OCI-LY1 (cell line): ENCODE results near the gene CSNK1G2.

Source experiments
- H2AFZ ChIP-seq: fragments of 200-600 bp; sonication (generic), shearing (Covaris generic); 2 replicates; pipeline ENCODE4 v1.6.0; 2014; ENCODE audit warnings: antibody characterized with exemption, mild to moderate bottlenecking, low read length
- H3F3A ChIP-seq: fragments of 200-600 bp; sonication (generic), shearing (Covaris generic); 2 replicates; pipeline ENCODE4 v1.6.0; 2014; ENCODE audit warnings: mild to moderate bottlenecking, antibody characterized with exemption, low read length, moderate library complexity; ENCODE audit not compliant: insufficient read depth
- H3K27ac ChIP-seq: fragments of 200-600 bp; sonication (generic); 2 replicates; pipeline ENCODE4 v1.5.1; 2014; ENCODE audit warnings: low read length, mixed run types, mild to moderate bottlenecking, low read depth; ENCODE audit not compliant: poor library complexity, severe bottlenecking
- H3K27me3 ChIP-seq: fragments of 200-600 bp; sonication (generic); 2 replicates; pipeline ENCODE4 v1.6.0; 2014; ENCODE audit warnings: antibody characterized with exemption, mild to moderate bottlenecking, low read length, moderate library complexity; ENCODE audit not compliant: insufficient read depth
- H3K36me3 ChIP-seq: fragments of 200-600 bp; sonication (generic); 2 replicates; pipeline ENCODE4 v1.6.1; 2014; ENCODE audit warnings: mild to moderate bottlenecking, antibody characterized with exemption, low read length, moderate library complexity, mixed read lengths; ENCODE audit not compliant: insufficient read depth
- H3K4me1 ChIP-seq: fragments of 200-600 bp; sonication (generic); 2 replicates; pipeline ENCODE4 v1.5.1; 2014; ENCODE audit warnings: mild to moderate bottlenecking, low read length, moderate library complexity; ENCODE audit not compliant: insufficient read depth, severe bottlenecking
- H3K4me2 ChIP-seq: fragments of 200-600 bp; sonication (generic), shearing (Covaris generic); 2 replicates; pipeline ENCODE4 v1.6.1; 2014; ENCODE audit warnings: low read length
- H3K4me3 ChIP-seq: fragments of 200-600 bp; sonication (generic); 2 replicates; pipeline ENCODE4 v1.5.1; 2014; ENCODE audit warnings: low read length, low read depth, mild to moderate bottlenecking, mixed read lengths; ENCODE audit not compliant: poor library complexity, severe bottlenecking
- H3K79me2 ChIP-seq: fragments of 200-600 bp; shearing (Covaris generic); 2 replicates; pipeline ENCODE4 v1.6.1; 2016; ENCODE audit warnings: mixed run types, low read length, mixed read lengths; ENCODE audit not compliant: insufficient read depth
- H3K9ac ChIP-seq: fragments of 200-600 bp; sonication (generic), shearing (Covaris generic); 2 replicates; pipeline ENCODE4 v1.6.1; 2014; ENCODE audit warnings: mild to moderate bottlenecking, low read length, mixed read lengths
- H3K9me2 ChIP-seq: fragments of 200-600 bp; sonication (generic), shearing (Covaris generic); 2 replicates; pipeline ENCODE4 v1.6.1; 2014; ENCODE audit warnings: low read depth, mild to moderate bottlenecking, low read length, mixed read lengths
- H3K9me3 ChIP-seq: fragments of 200-600 bp; shearing (Covaris generic); 2 replicates; pipeline ENCODE4 v1.6.1; 2014; ENCODE audit warnings: low read length, mixed read lengths
- H4K20me1 ChIP-seq: fragments of 200-600 bp; sonication (generic), shearing (Covaris generic); 2 replicates; pipeline ENCODE4 v1.6.0; 2016; ENCODE audit warnings: mild to moderate bottlenecking, low read length; ENCODE audit not compliant: insufficient read depth
- CTCF ChIP-seq: fragments of 200-600 bp; sonication (generic), shearing (Covaris generic); IDR thresholded peaks from 2 replicates; pipeline ENCODE4 v1.5.1; 2017; ENCODE audit warnings: mild to moderate bottlenecking, antibody characterized with exemption, low read length, moderate library complexity, mixed read lengths
- EZH2 ChIP-seq: fragments of 200-600 bp; sonication (generic), shearing (Covaris generic); IDR thresholded peaks from 2 replicates; pipeline ENCODE4 v1.8.0; 2017; ENCODE audit warnings: borderline replicate concordance, mixed run types, mild to moderate bottlenecking, antibody characterized with exemption, low read length, moderate library complexity, mixed read lengths

CSNK1G2 gene

GRCh38 chr19:1912760-1913505 is 28.0 kb upstream of the CSNK1G2 start:
- H3K9ac ChIP-seq, result no peak overlapping the region
- H4K20me1 ChIP-seq, result no peaks in the 10 kb centered on the region

GRCh38 chr19:1913781-1914577 is 27.0 kb upstream of the CSNK1G2 start:
- Histone ChIP-seq H3K27ac (no peak overlapping the region), H3K4me1 (peaks cover 7% of the 10 kb centered on the region), H3K27me3 (no peaks in the 10 kb centered on the region), H4K20me1 (no peaks in the 10 kb centered on the region), H3K79me2 (peaks cover 10% of the 10 kb centered on the region; the same call in 1 of the 2 replicates), H3F3A (no peaks in the 10 kb centered on the region), H3K36me3 (peaks cover 28% of the 10 kb centered on the region), H3K9me2 (no peaks in the 10 kb centered on the region), H3K4me3 (no peak overlapping the region), H3K9ac (no peak overlapping the region), H3K9me3 (no peaks in the 10 kb centered on the region), H3K4me2 (no peak overlapping the region), H2AFZ (no peak overlapping the region)
- no peak for TF ChIP-seq CTCF
- no peak for TF ChIP-seq EZH2

More at GRCh38 chr19:1912760-1913505, 28.0 kb upstream of the CSNK1G2 start:
- peaks cover 17% of the 10 kb centered on the region for H3K4me1 ChIP-seq
- no peak overlapping the region for H3K27ac ChIP-seq
- no peak overlapping the region for H3K4me2 ChIP-seq
- H2AFZ ChIP-seq, result no peak overlapping the region
- H3K9me2 ChIP-seq, result no peaks in the 10 kb centered on the region
- no peaks in the 10 kb centered on the region for H3F3A ChIP-seq
- H3K27me3 ChIP-seq, result no peaks in the 10 kb centered on the region
- TF ChIP-seq EZH2 (no peak), CTCF (no peak)
- peaks cover 21% of the 10 kb centered on the region for H3K36me3 ChIP-seq
- H3K4me3 ChIP-seq, result no peak overlapping the region
- no peaks in the 10 kb centered on the region for H3K9me3 ChIP-seq
- peaks cover 19% of the 10 kb centered on the region for H3K79me2 ChIP-seq

GRCh38 chr19:1914826-1915341 is 26.1 kb upstream of the CSNK1G2 start:
- Histone ChIP-seq H3K9me3 (no peaks in the 10 kb centered on the region), H2AFZ (no peak overlapping the region), H3K4me2 (no peak overlapping the region), H3K79me2 (peaks cover 6% of the 10 kb centered on the region; the same call in 1 of the 2 replicates), H3F3A (no peaks in the 10 kb centered on the region), H3K36me3 (peaks cover 32% of the 10 kb centered on the region), H3K4me1 (no peaks in the 10 kb centered on the region), H3K9me2 (no peaks in the 10 kb centered on the region), H3K4me3 (no peak overlapping the region), H3K27me3 (no peaks in the 10 kb centered on the region), H3K27ac (no peak overlapping the region), H4K20me1 (no peaks in the 10 kb centered on the region), H3K9ac (no peak overlapping the region)
- TF ChIP-seq CTCF (no peak), EZH2 (no peak)
